Uterus (tissue), 2 donors: Measurements from ENCODE around the gene DPP9.

Source experiments
- CTCF ChIP-seq, 4 experiments: fragments of 200-600 bp in 2 of 4; fragments of 450-650 bp in 2 of 4; sonication (generic) in 2 of 4; IDR thresholded peaks; one replicate each; pipeline ENCODE4 v1.5.1; 2016 to 2019; ENCODE audit warnings: antibody characterized with exemption in 4 of 4, mild to moderate bottlenecking in 2 of 4, moderate library complexity in 1 of 4
- POLR2A ChIP-seq, 2 donors: fragments of 450-650 bp; IDR thresholded peaks; one replicate each; pipeline ENCODE4 v1.6.1; 2016; ENCODE audit warnings: antibody characterized with exemption in 2 of 2, mild to moderate bottlenecking in 1 of 2, moderate library complexity in 1 of 2

- TF ChIP-seq CTCF (IDR thresholded peaks at IDR 0.05): no peak
- TF ChIP-seq POLR2A (IDR thresholded peaks at IDR 0.05): no peak
Observed at GRCh38 chr19:4638828-4639530, 84.7 kb downstream of the DPP9 start, which contains the start of gene TNFAIP8L1.
